Measurements from ENCODE around the gene ULK3.

Gene ULK3

GRCh38 chr15:74821091-74821789 is 21.7 kb downstream of the ULK3 start:
- DNase-seq = peak; percentile 31 to 57 (median 46)

DNA sequence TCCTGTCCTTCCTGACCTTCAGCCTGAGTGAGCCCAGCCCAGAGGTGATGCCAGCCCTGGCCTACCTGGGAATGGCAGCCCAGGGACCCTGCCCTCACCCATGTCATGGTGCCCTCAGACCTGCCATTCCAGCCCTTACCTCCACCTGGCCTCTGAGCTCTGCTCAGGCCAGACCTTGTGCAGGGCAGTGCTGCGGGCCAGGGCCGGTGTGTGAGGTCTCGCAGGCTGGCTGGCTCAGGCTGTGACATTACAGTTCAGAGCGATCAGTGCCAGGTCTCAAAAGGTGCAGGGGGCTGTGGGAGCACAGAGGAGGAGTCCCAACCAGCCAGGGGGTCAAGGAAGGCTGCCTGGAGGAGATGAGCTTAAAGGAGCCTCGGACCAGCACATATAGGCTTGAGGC is 22.9 kb downstream of the ULK3 start:
- no peak for DNase-seq

DNA sequence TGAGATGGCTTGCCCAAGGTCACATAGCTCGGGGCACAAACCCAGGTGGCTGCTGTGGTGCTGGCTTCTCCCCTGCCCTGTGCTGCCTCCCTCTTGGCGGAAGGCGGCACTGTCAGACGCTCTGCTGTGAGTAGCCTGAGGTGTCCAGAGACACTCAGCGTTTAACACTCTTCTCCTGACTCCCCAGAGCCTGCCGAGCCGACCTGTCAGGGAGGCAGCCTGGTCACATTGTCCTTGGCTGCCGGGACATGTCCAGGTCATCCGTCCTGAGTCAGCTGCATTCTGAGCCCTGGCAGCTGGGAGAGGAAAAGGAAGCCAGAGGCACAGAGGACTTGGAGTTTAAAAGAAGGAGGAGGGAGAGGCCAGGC is 25.6 kb downstream of the ULK3 start:
- DNase-seq = no peak

GRCh38 chr15:74816624-74817369 is 26.2 kb downstream of the ULK3 start:
- DNase-seq = no peak

DNA sequence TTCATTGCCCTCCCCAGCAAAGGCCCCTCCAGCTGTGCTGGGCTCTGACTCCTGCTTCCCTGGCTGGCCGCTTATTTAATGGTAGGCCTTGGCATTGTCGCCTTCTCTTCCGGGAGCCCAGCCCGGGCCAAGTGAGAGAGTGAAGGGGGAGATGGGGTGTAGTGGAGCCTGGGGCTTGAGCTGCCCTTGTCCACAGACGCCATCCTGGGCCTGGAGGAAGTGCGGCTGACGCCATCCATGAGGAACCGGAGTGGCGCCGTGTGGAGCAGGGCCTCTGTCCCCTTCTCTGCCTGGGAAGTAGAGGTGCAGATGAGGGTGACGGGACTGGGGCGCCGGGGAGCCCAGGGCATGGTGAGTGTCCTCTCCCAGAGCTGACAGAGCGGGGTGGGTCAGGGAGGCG is 27.0 kb downstream of the ULK3 start:
- DNase-seq = no peak

DNA sequence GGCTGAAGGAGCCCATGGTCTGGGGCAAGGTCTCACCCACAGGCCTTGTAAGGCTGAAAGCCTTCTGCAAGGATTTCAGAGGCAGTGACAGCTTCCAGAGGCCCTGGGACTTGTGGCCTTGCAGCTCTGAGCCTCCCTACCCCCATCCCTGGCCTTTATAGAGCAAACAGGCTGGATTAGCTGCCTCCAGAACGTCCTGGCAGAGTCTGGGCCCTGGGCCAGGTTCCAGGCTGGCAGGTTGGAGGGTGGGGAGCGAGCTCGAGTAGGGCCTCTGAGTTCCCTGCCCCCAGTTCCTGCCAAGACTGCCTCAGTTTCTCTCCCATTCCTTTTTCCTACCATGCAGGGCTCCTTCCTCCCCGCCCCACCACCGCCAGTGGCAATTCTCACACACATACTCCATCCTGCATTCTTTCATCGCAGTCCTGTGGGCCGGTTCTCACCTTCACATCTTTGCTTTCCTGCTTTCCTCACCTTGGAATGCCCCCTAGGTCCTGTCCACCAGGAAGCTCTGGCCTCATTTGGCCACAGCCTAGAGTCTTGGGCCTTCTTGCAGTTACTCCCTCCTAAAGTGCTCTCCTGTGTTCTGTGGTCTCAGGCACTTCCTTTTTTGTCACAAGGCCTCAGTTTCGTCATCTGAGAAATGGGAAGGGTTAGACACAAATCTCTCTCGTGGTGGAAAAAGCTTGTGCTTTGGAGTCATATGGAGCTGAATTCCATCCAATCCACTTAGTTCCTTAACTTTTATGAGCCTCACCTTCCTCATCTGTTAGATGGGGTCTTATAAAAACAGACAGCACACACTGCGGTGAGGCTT is 27.6 kb downstream of the ULK3 start:
- peak; percentile 32 to 53 (median 47) for DNase-seq

DNA sequence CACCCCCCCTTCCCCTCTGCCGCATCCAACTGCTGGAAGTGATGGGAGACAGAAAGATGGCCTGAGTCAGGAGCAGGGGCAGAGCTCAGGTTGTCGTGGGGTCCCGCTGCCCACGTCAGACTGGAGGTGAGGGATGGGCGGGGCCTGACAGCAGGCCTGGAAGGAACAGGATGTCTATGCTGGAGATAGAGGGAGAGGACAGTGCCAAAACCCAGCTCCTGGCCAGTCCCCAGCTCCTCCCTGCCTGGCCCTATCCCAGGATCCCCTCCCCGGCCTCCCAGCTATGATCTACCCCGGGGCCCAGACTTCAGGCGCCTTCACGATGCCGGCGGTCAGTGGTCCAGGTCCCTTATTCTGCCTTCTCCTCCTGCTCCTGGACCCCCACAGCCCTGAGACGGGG is 30.4 kb downstream of the ULK3 start, which contains the start of gene LMAN1L:
LMAN1L (plus strand) TSS at position 303 of the 400 bp plus-strand sequence; CDS start at position 323, 20 bp downstream.
- DNase-seq = no peak

DNA sequence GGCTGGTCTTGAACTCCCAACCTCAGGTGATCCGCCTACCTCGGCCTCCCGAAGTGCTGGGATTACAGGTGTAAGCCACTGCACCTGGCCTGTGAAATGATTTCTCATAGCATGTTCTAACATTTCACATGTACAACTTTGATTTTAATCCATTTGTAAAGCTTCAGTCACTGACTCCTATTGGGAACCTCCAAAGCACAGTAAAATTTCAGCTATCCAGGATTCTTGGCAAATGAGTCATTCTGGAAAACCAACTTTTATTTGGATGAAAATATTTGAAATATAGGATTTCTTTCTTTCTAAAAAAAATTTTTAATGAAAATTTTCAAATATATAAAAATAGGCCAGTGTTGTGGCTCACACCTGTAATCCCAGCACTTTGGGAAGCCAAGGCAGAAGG is 33.0 kb downstream of the ULK3 start:
- no peak for DNase-seq

DNA sequence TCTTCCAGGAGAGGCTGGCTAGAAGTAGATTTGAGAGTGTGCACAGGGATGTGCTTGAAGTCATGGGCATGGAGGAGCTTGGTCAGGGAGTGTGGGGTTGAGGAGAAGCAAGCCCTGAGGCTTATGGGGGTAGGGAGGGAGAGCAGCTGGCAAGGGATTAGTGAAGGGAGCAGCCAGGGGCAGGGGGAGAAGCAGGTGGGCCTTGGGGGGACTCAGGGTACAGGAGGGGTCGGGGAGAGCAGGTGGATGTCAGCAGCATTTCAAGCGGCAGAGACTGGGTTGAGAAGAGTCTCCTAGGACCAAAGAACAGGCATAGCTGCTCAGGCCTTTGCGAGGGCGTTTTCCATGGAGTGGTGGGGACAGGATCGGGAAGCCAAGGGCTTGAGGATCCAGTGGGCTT is 33.7 kb downstream of the ULK3 start:
- no peak for DNase-seq

GRCh38 chr15:74808840-74809229 is 34.1 kb downstream of the ULK3 start:
- DNase-seq = no peak

- DNase-seq = no peak
Observed at GRCh38 chr15:74808078-74808839, 34.7 kb downstream of the ULK3 start.

- DNase-seq = no peak
Observed at GRCh38 chr15:74807282-74807681, 35.7 kb downstream of the ULK3 start.

- no peak for DNase-seq
Observed at GRCh38 chr15:74804935-74805334, 38.0 kb downstream of the ULK3 start.

DNA sequence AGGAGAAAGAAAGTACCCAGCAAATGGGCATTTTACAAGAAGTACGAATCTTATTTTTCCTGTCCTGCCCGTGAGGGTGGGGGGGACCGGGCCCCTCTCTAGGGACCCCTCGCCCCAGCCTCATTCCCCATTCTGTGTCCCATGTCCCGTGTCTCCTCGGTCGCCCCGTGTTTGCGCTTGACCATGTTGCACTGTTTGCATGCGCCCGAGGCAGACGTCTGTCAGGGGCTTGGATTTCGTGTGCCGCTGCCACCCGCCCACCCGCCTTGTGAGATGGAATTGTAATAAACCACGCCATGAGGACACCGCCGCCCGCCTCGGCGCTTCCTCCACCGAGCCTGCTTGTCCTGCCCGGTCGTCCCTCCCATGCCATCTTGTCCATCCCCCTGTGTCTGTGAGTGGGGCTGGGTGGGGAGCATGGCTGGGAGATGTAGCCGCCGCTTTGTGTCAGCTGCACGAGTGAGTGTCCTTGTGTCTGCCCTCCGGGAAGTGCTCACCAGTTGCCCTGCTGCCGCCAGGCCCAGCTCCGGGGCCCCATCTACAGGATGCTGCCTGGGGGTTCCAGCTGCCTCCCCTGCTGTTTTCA is 40.0 kb downstream of the ULK3 start:
- no peak for DNase-seq

DNA sequence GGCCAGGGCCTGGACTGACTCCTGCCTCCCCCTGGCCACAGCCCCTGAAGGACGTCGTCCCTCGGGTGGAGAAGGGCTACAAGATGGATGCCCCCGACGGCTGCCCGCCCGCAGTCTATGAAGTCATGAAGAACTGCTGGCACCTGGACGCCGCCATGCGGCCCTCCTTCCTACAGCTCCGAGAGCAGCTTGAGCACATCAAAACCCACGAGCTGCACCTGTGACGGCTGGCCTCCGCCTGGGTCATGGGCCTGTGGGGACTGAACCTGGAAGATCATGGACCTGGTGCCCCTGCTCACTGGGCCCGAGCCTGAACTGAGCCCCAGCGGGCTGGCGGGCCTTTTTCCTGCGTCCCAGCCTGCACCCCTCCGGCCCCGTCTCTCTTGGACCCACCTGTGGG is 40.7 kb downstream of the ULK3 start:
- no peak for DNase-seq

DNA sequence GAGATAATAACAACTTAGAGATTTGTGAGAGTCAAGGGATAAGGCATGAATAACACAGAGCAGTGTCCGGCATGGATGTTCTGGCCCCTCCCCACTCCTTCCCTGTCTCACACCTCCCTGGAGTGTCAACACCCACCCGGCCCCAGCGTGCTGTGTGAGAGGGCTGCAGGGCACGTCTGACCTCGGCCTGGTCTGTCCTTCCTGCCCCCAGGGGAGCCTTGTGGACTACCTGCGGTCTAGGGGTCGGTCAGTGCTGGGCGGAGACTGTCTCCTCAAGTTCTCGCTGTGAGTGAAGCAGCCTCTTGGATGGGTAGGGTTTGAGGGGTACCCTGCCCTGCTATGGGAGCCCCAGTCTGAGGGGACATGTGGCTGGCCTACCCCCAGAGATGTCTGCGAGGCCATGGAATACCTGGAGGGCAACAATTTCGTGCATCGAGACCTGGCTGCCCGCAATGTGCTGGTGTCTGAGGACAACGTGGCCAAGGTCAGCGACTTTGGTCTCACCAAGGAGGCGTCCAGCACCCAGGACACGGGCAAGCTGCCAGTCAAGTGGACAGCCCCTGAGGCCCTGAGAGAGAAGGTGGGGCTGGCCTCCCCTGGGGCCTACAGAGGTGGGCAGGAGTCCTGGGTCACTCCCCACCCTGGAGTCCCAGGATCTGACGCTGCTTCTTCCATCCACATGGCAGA is 41.5 kb downstream of the ULK3 start:
- no peak for DNase-seq

- peak in 2 of 3 donors; percentile 45 to 64 for DNase-seq
Observed at GRCh38 chr15:74800559-74801094, 42.3 kb downstream of the ULK3 start.

DNA sequence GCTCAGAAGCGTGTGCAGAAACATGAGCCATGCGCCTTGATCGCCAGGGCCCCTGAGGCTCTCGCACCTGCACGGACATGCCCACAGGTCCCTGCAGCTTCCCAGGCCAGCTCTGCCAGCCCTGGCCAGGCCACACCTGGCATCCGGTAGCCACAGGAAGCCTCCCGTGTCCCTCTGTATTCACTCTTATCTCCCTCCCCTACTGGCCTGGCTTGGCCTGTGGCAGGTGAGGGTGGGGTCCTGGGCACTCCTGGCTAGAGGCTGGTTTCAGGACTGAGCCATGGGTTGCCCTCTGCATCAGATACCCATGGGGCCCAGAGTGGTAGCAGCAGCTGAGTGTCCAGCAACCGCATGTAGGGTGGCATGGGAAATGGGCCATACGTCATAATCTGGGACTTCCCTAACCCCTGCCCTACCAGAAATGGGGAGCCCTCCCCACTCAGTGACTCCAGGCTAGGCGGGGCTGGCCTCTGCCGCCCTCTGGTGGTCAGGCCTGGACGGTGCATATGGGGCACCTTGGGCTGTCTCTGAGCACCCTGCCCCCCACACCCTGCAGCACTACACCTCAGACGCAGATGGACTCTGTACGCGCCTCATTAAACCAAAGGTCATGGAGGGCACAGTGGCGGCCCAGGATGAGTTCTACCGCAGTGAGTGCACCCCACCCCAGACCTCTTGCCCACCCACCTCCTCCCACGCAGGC is 42.9 kb downstream of the ULK3 start:
- peak; percentile 95 to 98 (median 96) for DNase-seq

GRCh38 chr15:74799255-74799855 is 43.6 kb downstream of the ULK3 start:
- DNase-seq = no peak
